ENCODE measurements around the gene PITPNC1.

DNA sequence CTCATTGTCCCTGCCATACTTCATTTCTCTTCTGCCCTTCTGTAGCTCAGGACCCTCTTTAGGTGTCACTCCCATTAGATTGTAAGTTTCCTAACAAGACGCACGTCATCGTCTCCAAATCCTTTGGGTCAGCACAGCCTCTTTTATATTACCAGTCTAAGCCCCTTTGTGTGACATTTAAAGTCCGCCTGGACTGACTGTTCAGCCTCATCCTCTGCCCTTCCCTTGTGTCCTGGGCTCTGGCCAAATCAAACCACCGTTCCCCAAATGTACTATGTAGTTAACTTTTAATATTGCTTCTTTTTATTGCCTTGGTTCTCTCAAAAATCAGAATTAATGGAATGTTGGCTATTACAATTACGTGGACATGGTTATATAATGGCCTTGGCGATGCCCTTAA is 38.2 kb downstream of the PITPNC1 start:
- no peak for TF ChIP-seq EZH2 (IDR thresholded peaks at IDR 0.05; ENCODE audit: low read length, missing control alignments)
- TF ChIP-seq, protein P1, sequence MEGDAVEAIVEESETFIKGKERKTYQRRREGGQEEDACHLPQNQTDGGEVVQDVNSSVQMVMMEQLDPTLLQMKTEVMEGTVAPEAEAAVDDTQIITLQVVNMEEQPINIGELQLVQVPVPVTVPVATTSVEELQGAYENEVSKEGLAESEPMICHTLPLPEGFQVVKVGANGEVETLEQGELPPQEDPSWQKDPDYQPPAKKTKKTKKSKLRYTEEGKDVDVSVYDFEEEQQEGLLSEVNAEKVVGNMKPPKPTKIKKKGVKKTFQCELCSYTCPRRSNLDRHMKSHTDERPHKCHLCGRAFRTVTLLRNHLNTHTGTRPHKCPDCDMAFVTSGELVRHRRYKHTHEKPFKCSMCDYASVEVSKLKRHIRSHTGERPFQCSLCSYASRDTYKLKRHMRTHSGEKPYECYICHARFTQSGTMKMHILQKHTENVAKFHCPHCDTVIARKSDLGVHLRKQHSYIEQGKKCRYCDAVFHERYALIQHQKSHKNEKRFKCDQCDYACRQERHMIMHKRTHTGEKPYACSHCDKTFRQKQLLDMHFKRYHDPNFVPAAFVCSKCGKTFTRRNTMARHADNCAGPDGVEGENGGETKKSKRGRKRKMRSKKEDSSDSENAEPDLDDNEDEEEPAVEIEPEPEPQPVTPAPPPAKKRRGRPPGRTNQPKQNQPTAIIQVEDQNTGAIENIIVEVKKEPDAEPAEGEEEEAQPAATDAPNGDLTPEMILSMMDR (conservative IDR thresholded peaks at IDR 0.05 in 1 of 2, IDR thresholded peaks at IDR 0.05 in 1 of 2; ENCODE audit: low read depth in 1 of 2, low read length in 2 of 2): no peak

All from fibroblast of lung (primary cell).